ENCODE measurements around the gene GNB1.

Gene GNB1

DNA sequence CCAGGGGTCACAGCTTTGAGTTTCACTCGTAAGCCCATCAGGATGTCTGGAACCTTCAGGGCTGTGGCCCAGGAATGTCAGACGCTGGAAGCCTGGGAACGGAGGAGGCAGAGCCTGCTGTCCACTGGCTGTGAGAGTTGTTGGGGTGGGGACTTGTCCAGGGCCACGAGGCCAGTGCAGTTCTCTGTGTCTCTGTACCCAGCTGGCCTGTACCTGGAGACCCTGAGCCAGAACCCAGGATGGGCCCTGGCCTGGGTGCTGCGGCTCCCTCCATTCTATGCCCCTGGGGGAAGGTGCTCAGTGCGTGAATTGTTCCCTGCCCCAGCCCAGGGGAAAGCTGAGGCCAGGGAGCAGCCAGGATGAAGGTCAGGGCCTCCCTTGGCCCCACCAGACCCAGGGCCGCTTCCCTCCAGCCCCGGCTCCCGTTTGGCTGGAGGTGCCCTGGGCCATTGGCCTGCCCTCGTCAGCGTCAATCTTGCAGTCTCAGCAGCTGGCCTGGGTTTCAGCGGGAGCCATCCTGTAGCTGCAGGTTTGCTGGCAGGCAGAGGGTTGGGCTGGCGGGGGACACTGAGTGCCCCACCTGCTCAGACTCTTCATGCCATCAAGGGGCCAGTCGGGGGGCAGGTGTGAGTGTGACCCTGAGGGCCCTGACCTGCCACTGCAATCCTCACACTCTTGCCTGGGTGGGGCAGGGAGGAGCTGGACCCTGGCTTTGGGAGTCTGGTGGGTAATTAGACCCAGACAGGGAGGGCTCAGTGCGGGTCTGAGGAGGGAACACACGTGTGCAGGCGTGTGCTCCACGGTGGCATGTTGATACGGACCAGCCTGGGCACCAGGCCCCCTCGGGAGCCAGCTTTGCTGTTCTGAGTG, 23.4 kb upstream of the GNB1 start:
- TF ChIP-seq CTCF (IDR thresholded peaks at IDR 0.05; ENCODE audit: low read depth, low read length, missing control alignments): no peak
- DNase-seq: no peak
- in situ Hi-C loops (cut with HindIII; ENCODE audit: low pct_ligation_motif_present, low sequenced_read_pairs): no loop called here
- H3K36me3 ChIP-seq (replicated peaks): no peaks in the 10 kb centered on the region
- H3K27ac ChIP-seq: no peak overlapping the region
- no peak overlapping the region for H3K4me3 ChIP-seq (ENCODE audit: low read depth, low read length)
- no peaks in the 10 kb centered on the region for H3K27me3 ChIP-seq (replicated peaks)

DNA sequence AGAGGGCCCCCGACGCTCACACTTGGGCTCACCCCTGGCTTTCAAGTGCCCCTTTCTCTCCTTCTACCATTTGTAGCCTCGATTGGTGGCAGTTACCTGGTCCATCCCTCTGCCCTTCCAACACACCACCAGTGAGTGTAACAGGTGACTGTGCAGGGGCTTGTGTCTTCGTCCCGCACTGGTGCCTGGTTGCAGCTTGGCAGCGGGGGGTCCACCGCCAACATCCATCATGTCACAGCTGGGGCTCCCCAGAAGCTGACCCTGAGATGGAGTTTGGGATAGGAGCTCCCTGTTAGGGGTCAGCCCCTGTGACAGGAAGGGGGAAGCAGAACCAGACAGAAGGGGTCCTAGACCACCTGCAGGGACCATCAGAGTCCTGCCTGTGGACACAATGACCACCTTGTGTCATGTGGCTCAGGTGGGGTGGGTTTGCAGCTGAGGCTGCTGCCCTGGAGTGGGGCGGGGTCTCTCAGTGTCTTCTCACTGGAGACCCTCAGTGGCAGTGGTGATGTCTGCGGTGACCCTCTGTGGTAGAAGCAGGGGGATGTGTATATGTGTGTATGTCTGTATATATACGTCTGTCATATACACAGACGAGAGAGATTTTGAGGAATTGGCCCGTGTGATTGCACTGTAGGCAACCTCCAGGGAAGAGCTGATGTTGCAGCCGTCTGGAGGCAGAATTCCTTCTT, 20.6 kb upstream of the GNB1 start:
- no peaks in the 10 kb centered on the region for H3K36me3 ChIP-seq (replicated peaks)
- H3K27ac ChIP-seq: no peak overlapping the region
- H3K27me3 ChIP-seq (replicated peaks): no peaks in the 10 kb centered on the region
- H3K4me3 ChIP-seq (ENCODE audit: low read depth, low read length): no peak overlapping the region
- TF ChIP-seq CTCF (IDR thresholded peaks at IDR 0.05; ENCODE audit: low read depth, low read length, missing control alignments): no peak
- no peak for DNase-seq
- in situ Hi-C loops (cut with HindIII; ENCODE audit: low pct_ligation_motif_present, low sequenced_read_pairs): no loop called here

GRCh38 chr1:1910651-1911331, 19.9 kb upstream of the GNB1 start:
- Histone ChIP-seq H3K36me3 (replicated peaks) (no peaks in the 10 kb centered on the region), H3K27ac (no peak overlapping the region), H3K4me3 (ENCODE audit: low read depth, low read length) (no peak overlapping the region), H3K27me3 (replicated peaks) (no peaks in the 10 kb centered on the region)
- no peak for DNase-seq
- no peak for TF ChIP-seq CTCF (IDR thresholded peaks at IDR 0.05; ENCODE audit: low read depth, low read length, missing control alignments)
- in situ Hi-C loops (cut with HindIII; ENCODE audit: low pct_ligation_motif_present, low sequenced_read_pairs): no loop called here

GRCh38 chr1:1910033-1910465, 19.2 kb upstream of the GNB1 start:
- Histone ChIP-seq H3K27me3 (replicated peaks) (no peaks in the 10 kb centered on the region), H3K4me3 (ENCODE audit: low read depth, low read length) (peak overlapping the region; percentile 57), H3K36me3 (replicated peaks) (no peaks in the 10 kb centered on the region), H3K27ac (no peak overlapping the region)
- DNase-seq: no peak
- TF ChIP-seq CTCF (IDR thresholded peaks at IDR 0.05; ENCODE audit: low read depth, low read length, missing control alignments): no peak
- in situ Hi-C loops (cut with HindIII; ENCODE audit: low pct_ligation_motif_present, low sequenced_read_pairs): no loop called here

DNA sequence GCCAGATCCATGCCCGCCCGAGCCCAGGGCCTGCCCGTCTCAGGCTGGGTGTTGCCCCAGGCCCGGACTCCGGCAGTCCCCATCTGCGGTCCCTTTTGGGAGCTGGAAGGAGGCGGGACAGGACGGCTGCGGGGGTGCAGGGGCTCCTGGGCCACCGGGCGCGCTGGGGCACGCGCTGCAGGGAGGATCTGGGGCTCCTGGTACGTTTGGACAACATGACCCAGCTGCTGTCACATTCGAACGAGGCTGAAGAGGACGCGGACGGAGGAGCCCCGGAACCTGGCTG, 17.6 kb upstream of the GNB1 start:
- Histone ChIP-seq H3K27ac (peak overlapping the region; percentile 81), H3K36me3 (replicated peaks) (no peaks in the 10 kb centered on the region), H3K4me3 (ENCODE audit: low read depth, low read length) (peak overlapping the region; percentile 72), H3K27me3 (replicated peaks) (no peaks in the 10 kb centered on the region)
- DNase-seq: no peak
- in situ Hi-C loops (cut with HindIII; ENCODE audit: low pct_ligation_motif_present, low sequenced_read_pairs): no loop called here
- no peak for TF ChIP-seq CTCF (IDR thresholded peaks at IDR 0.05; ENCODE audit: low read depth, low read length, missing control alignments)
